ENCODE measurements around the gene OLFML3.
"Not testable (repeated sequence)": the region's sequence is repeated elsewhere in the genome, so short reads cannot be mapped to it uniquely, and the experiment has no call there.

OLFML3 gene

DNA sequence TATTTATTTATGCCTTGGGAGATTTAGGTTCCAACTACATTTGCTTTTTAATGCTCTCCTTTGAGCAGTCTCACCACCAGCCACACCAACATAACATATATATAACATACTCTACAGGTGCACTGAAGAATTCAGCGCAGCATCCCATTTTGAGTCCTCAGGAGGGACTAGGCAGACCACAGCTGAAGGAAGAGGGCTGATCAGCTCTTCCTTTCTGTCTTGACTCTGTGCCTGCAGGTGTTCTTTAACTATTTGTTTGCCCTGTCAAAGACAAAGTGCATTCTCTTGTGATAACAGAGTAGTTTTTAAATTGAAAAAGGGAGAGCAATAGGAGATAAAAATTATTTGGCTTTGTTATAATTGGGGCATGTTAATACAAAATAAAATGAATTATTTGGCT lies 33.2 kb upstream of the OLFML3 start:
- Histone ChIP-seq H3K4ac (ENCODE audit: low read length) (no peak overlapping the region), H2BK12ac (ENCODE audit: low read length) (no peak overlapping the region), H2AFZ (ENCODE audit: low read length) (no peak overlapping the region), H2BK15ac (ENCODE audit: low read length) (no peak overlapping the region), H3K4me1 (ENCODE audit: control insufficient read depth in 2 of 2, insufficient read depth in 1 of 2, low read depth in 1 of 2, low read length in 2 of 2) (no peaks in the 10 kb centered on the region), H3K4me2 (ENCODE audit: insufficient read depth, low read length, poor library complexity, severe bottlenecking) (no peak overlapping the region), H3K27ac (replicated peaks; ENCODE audit: low read length) (no peak overlapping the region), H2AK5ac (ENCODE audit: low read depth, low read length) (no peak overlapping the region), H4K91ac (ENCODE audit: low read depth, low read length, poor library complexity) (no peak overlapping the region), H3K4me3 (ENCODE audit: low read length in 2 of 2) (no peak overlapping the region), H3K9me3 (replicated peaks in 1 of 2; ENCODE audit: control insufficient read depth in 2 of 2, insufficient read depth in 1 of 2, low read depth in 1 of 2, low read length in 2 of 2) (peaks cover 0 to 19% of the 10 kb centered on the region in 2 donors), H3K27me3 (ENCODE audit: control insufficient read depth in 3 of 3, insufficient read depth in 3 of 3, low read depth in 1 of 3, low read length in 3 of 3) (no peaks in the 10 kb centered on the region), H3K36me3 (replicated peaks in 1 of 2; ENCODE audit: control insufficient read depth in 2 of 2, insufficient read depth in 2 of 2, low read length in 2 of 2) (peaks cover 3 to 37% of the 10 kb centered on the region in 2 donors), H4K8ac (ENCODE audit: low read depth, low read length) (no peak overlapping the region), H3K9ac (ENCODE audit: low read depth, low read length, poor library complexity) (no peak overlapping the region), H3K18ac (ENCODE audit: low read length) (no peak overlapping the region), H3K23ac (ENCODE audit: low read depth, low read length, poor library complexity) (no peak overlapping the region), H2BK120ac (ENCODE audit: low read depth, low read length) (no peak overlapping the region), H2BK5ac (ENCODE audit: low read length) (no peak overlapping the region), H3K14ac (ENCODE audit: low read length) (no peak overlapping the region), H3K79me1 (ENCODE audit: low read depth, low read length) (peaks cover 3% of the 10 kb centered on the region)
- no CpG with 5 or more reads among the region's 1 CpG for WGBS, 2 donors (ENCODE audit: extremely low coverage in 2 of 2, insufficient read length in 2 of 2, insufficient replicate concordance in 1 of 2)
- DNase-seq (ENCODE audit: low spot score), result no peak

DNA sequence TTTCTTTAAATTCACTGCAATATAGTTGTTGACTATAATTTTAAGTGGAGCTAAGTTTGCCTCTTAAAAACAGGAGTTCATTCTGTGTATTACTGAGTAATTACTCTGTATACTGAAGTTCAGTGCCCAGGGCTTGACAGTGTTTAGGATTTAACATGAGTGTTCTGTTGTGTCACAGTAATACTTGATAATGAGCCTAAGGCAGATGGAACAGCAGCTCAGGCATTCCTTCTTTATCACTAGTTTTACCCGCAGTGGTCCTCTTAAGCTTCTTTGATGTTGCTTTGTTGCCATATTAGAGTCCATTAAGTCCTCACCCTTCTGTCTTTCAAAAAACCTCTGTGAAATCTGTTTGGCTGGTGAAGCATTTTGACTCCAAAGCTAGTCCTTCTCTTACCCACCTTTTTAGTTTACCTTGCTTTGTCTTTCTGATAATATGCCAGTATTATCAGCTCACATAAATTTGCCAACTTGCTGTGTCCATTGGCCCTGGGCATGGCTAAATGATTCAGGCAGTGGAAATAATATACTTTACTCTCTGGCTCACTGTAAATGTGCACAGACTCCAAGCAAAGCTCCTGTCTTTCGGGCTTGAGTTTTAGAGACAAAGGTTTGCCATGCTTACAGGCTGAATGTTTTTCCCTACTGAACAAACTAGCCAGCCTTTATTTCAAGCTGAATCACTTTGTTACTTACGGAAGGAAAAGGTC lies 32.4 kb upstream of the OLFML3 start:
- H2AK5ac ChIP-seq (ENCODE audit: low read depth, low read length), result no peak overlapping the region
- H3K14ac ChIP-seq (ENCODE audit: low read length), result no peak overlapping the region
- no peak overlapping the region for H3K4ac ChIP-seq (ENCODE audit: low read length)
- no peak overlapping the region for H4K8ac ChIP-seq (ENCODE audit: low read depth, low read length)
- no peak overlapping the region for H3K27ac ChIP-seq (replicated peaks; ENCODE audit: low read length)
- H2BK120ac ChIP-seq (ENCODE audit: low read depth, low read length), result no peak overlapping the region
- H3K18ac ChIP-seq (ENCODE audit: low read length), result no peak overlapping the region
- peaks cover 3% of the 10 kb centered on the region for H3K79me1 ChIP-seq (ENCODE audit: low read depth, low read length)
- no peak overlapping the region for H2AFZ ChIP-seq (ENCODE audit: low read length)
- no peaks in the 10 kb centered on the region for H3K4me1 ChIP-seq (ENCODE audit: control insufficient read depth in 2 of 2, insufficient read depth in 1 of 2, low read depth in 1 of 2, low read length in 2 of 2)
- no peaks in the 10 kb centered on the region for H3K27me3 ChIP-seq (ENCODE audit: control insufficient read depth in 3 of 3, insufficient read depth in 3 of 3, low read depth in 1 of 3, low read length in 3 of 3)
- no peak overlapping the region for H2BK15ac ChIP-seq (ENCODE audit: low read length)
- H2BK5ac ChIP-seq (ENCODE audit: low read length), result no peak overlapping the region
- H3K4me2 ChIP-seq (ENCODE audit: insufficient read depth, low read length, poor library complexity, severe bottlenecking), result no peak overlapping the region
- H2BK12ac ChIP-seq (ENCODE audit: low read length), result no peak overlapping the region
- no peak overlapping the region for H3K9ac ChIP-seq (ENCODE audit: low read depth, low read length, poor library complexity)
- H3K4me3 ChIP-seq (ENCODE audit: low read length in 2 of 2), result no peak overlapping the region
- H3K9me3 ChIP-seq (replicated peaks in 1 of 2; ENCODE audit: control insufficient read depth in 2 of 2, insufficient read depth in 1 of 2, low read depth in 1 of 2, low read length in 2 of 2), result peaks cover 0 to 19% of the 10 kb centered on the region in 2 donors
- H3K23ac ChIP-seq (ENCODE audit: low read depth, low read length, poor library complexity), result no peak overlapping the region
- no peak overlapping the region for H4K91ac ChIP-seq (ENCODE audit: low read depth, low read length, poor library complexity)
- peaks cover 1 to 33% of the 10 kb centered on the region in 2 donors for H3K36me3 ChIP-seq (replicated peaks in 1 of 2; ENCODE audit: control insufficient read depth in 2 of 2, insufficient read depth in 2 of 2, low read length in 2 of 2)
- WGBS, 2 donors (ENCODE audit: extremely low coverage in 2 of 2, insufficient read length in 2 of 2, insufficient replicate concordance in 1 of 2), result no CpG with 5 or more reads among the region's 3 CpGs
- DNase-seq (ENCODE audit: low spot score), result no peak

DNA sequence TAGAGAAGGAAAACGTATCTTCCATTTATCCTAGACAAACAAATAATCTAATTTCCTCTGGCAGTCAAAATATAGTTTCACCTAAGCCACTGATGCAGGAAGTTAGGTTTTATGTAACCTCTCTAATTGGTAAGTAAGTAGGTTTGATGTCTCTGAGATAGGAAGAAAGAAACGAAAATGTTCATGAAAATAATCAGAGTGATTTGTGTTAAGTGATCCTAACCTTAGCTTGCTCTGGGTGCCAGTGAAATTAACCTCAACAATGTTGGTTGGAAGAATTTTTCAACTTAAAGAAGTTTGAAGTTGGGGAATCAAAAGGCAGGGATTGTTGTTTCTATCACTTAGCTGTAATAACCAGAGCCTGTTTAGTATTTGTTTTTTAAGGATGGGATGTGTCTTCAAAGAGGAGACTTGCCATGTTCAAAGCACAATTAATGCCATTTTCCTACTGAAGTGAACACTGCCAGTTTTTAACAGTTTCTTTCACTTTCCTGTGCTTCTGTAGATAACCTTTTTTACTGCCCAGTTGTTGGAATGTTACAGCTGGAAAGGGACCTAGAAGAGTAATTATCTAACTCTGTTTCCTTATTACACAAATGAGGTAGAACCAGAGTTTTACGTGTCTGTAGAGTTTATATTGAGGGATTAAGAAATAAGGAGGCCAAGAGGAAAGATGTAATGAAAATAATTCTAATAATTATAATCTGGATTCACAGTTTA lies 31.7 kb upstream of the OLFML3 start:
- H3K4me3 ChIP-seq (ENCODE audit: low read length in 2 of 2), result no peak overlapping the region
- H3K4me2 ChIP-seq (ENCODE audit: insufficient read depth, low read length, poor library complexity, severe bottlenecking), result no peak overlapping the region
- H2AFZ ChIP-seq (ENCODE audit: low read length), result no peak overlapping the region
- H3K4me1 ChIP-seq (ENCODE audit: control insufficient read depth in 2 of 2, insufficient read depth in 1 of 2, low read depth in 1 of 2, low read length in 2 of 2), result no peaks in the 10 kb centered on the region
- no peak overlapping the region for H3K9ac ChIP-seq (ENCODE audit: low read depth, low read length, poor library complexity)
- no peak overlapping the region for H3K23ac ChIP-seq (ENCODE audit: low read depth, low read length, poor library complexity)
- H3K79me1 ChIP-seq (ENCODE audit: low read depth, low read length), result peaks cover 3% of the 10 kb centered on the region
- no peak for DNase-seq (ENCODE audit: low spot score)
- H3K36me3 ChIP-seq (replicated peaks in 1 of 2; ENCODE audit: control insufficient read depth in 2 of 2, insufficient read depth in 2 of 2, low read length in 2 of 2), result peaks cover 1 to 26% of the 10 kb centered on the region in 2 donors
- H2BK12ac ChIP-seq (ENCODE audit: low read length), result no peak overlapping the region
- H3K9me3 ChIP-seq (replicated peaks in 1 of 2; ENCODE audit: control insufficient read depth in 2 of 2, insufficient read depth in 1 of 2, low read depth in 1 of 2, low read length in 2 of 2), result peaks cover 0 to 19% of the 10 kb centered on the region in 2 donors
- H2AK5ac ChIP-seq (ENCODE audit: low read depth, low read length), result no peak overlapping the region
- no peak overlapping the region for H3K4ac ChIP-seq (ENCODE audit: low read length)
- H3K27ac ChIP-seq (replicated peaks; ENCODE audit: low read length), result no peak overlapping the region
- no peak overlapping the region for H3K18ac ChIP-seq (ENCODE audit: low read length)
- no peak overlapping the region for H2BK5ac ChIP-seq (ENCODE audit: low read length)
- no peak overlapping the region for H4K91ac ChIP-seq (ENCODE audit: low read depth, low read length, poor library complexity)
- H2BK15ac ChIP-seq (ENCODE audit: low read length), result no peak overlapping the region
- no peak overlapping the region for H2BK120ac ChIP-seq (ENCODE audit: low read depth, low read length)
- no peak overlapping the region for H3K14ac ChIP-seq (ENCODE audit: low read length)
- no peaks in the 10 kb centered on the region for H3K27me3 ChIP-seq (ENCODE audit: control insufficient read depth in 3 of 3, insufficient read depth in 3 of 3, low read depth in 1 of 3, low read length in 3 of 3)
- WGBS, 2 donors (ENCODE audit: extremely low coverage in 2 of 2, insufficient read length in 2 of 2, insufficient replicate concordance in 1 of 2), result no CpG with 5 or more reads among the region's 3 CpGs
- H4K8ac ChIP-seq (ENCODE audit: low read depth, low read length), result no peak overlapping the region

DNA sequence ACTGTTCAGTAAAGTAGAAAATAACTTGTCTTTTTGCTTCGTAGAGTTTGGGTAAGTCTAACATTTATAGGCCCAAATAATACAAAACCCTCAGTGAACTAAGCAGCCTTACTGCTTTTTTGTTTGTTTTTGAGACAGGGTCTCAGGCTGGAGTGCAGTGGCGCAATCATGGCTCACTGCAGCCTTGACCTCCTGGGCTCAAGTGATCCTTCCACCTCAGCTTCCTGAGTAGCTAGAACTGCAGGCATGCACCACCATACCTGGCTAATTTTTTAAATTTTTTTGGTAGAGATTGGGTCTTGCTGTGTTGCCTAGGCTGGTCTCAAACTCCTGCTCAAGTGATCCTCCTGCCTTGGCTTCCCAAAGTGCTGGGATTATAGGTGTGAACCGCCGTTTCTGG lies 31.1 kb upstream of the OLFML3 start:
- Histone ChIP-seq H3K9me3 (replicated peaks in 1 of 2; ENCODE audit: control insufficient read depth in 2 of 2, insufficient read depth in 1 of 2, low read depth in 1 of 2, low read length in 2 of 2) (peaks cover 0 to 17% of the 10 kb centered on the region in 2 donors), H3K36me3 (replicated peaks in 1 of 2; ENCODE audit: control insufficient read depth in 2 of 2, insufficient read depth in 2 of 2, low read length in 2 of 2) (peaks cover 1 to 22% of the 10 kb centered on the region in 2 donors)
- not testable (repeated sequence) for H3K18ac ChIP-seq (ENCODE audit: low read length); H2BK15ac ChIP-seq (ENCODE audit: low read length); H3K23ac ChIP-seq (ENCODE audit: low read depth, low read length, poor library complexity); DNase-seq (ENCODE audit: low spot score); H2AK5ac ChIP-seq (ENCODE audit: low read depth, low read length); H3K27ac ChIP-seq (replicated peaks; ENCODE audit: low read length); H3K9ac ChIP-seq (ENCODE audit: low read depth, low read length, poor library complexity); H3K27me3 ChIP-seq (ENCODE audit: control insufficient read depth in 3 of 3, insufficient read depth in 3 of 3, low read depth in 1 of 3, low read length in 3 of 3); H2BK12ac ChIP-seq (ENCODE audit: low read length); H2BK5ac ChIP-seq (ENCODE audit: low read length); H3K4me3 ChIP-seq (ENCODE audit: low read length in 2 of 2); H2BK120ac ChIP-seq (ENCODE audit: low read depth, low read length); H3K79me1 ChIP-seq (ENCODE audit: low read depth, low read length); H3K4me2 ChIP-seq (ENCODE audit: insufficient read depth, low read length, poor library complexity, severe bottlenecking); H3K14ac ChIP-seq (ENCODE audit: low read length); H3K4me1 ChIP-seq (ENCODE audit: control insufficient read depth in 2 of 2, insufficient read depth in 1 of 2, low read depth in 1 of 2, low read length in 2 of 2); H4K8ac ChIP-seq (ENCODE audit: low read depth, low read length); H3K4ac ChIP-seq (ENCODE audit: low read length); H2AFZ ChIP-seq (ENCODE audit: low read length); H4K91ac ChIP-seq (ENCODE audit: low read depth, low read length, poor library complexity)
- no CpG with 5 or more reads among the region's 4 CpGs for WGBS, 2 donors (ENCODE audit: extremely low coverage in 2 of 2, insufficient read length in 2 of 2, insufficient replicate concordance in 1 of 2)

All from neuronal stem cell (in vitro differentiated cells).